Epithelial cell of esophagus (primary cell): ENCODE measurements around the gene MATK.

Source experiments
- DNase-seq: peaks from one replicate; pipeline ENCODE4 v3.0.0; 2010; ENCODE audit warnings: low read depth
- H3K4me3 ChIP-seq: 2 replicates; pipeline ENCODE4 v1.5.1; 2011; ENCODE audit warnings: mild to moderate bottlenecking, low read length, control low read depth
- CTCF ChIP-seq: IDR thresholded peaks from 2 replicates; pipeline ENCODE4 v1.5.1; 2011; ENCODE audit warnings: low read depth, mild to moderate bottlenecking, low read length, control low read depth, inconsistent platforms; ENCODE audit not compliant: insufficient read depth; ENCODE audit errors: missing control alignments

MATK gene

DNA sequence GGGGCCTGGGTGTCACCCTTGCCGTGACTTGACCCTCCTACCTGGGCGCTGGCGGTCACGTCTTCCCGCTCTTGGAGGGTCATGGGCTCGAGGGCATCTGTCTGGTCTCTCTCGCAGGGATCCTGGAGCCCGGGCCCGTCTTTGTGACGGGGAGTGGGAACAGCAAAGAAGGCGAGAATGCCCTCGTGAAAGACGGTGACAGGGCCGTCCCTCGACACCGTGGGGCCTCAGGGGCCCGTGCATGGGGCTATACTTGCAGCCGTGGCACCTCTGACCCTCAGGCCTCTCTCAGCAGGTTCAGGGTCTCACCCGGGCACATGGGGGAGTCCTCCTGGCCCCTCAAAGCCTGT is 20.9 kb upstream of the MATK start:
- H3K4me3 ChIP-seq = no peak overlapping the region
- no peak for TF ChIP-seq CTCF
- no peak for DNase-seq

- no peak for TF ChIP-seq CTCF
- no peak overlapping the region for H3K4me3 ChIP-seq
These were observed 19.7 kb upstream of the MATK start for GRCh38 chr19:3805859-3806258.

GRCh38 chr19:3804429-3804828 is 18.2 kb upstream of the MATK start:
- no peak for TF ChIP-seq CTCF
- DNase-seq = no peak
- H3K4me3 ChIP-seq = no peak overlapping the region

More at GRCh38 chr19:3805859-3806258, 19.7 kb upstream of the MATK start:
- no peak for DNase-seq

DNA sequence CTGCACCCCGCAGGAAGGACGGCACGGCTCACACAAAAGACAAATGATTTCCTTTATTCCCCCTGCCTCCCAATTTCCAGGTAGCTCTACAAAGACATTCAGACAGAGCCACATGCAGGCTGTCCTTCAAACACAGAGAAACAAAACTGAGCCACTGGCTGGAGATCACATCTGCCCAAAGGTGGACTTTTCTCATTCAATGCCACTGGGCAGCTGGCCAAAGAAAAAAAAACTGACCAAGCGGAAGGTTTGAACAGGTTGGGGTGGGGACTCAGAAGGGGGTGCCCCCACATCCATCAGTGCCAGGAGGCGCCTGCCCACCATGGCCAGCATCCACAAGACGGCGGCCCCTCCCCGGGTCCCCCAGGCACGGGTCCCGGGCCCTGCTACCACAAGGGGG is 17.8 kb upstream of the MATK start:
- DNase-seq = no peak

DNA sequence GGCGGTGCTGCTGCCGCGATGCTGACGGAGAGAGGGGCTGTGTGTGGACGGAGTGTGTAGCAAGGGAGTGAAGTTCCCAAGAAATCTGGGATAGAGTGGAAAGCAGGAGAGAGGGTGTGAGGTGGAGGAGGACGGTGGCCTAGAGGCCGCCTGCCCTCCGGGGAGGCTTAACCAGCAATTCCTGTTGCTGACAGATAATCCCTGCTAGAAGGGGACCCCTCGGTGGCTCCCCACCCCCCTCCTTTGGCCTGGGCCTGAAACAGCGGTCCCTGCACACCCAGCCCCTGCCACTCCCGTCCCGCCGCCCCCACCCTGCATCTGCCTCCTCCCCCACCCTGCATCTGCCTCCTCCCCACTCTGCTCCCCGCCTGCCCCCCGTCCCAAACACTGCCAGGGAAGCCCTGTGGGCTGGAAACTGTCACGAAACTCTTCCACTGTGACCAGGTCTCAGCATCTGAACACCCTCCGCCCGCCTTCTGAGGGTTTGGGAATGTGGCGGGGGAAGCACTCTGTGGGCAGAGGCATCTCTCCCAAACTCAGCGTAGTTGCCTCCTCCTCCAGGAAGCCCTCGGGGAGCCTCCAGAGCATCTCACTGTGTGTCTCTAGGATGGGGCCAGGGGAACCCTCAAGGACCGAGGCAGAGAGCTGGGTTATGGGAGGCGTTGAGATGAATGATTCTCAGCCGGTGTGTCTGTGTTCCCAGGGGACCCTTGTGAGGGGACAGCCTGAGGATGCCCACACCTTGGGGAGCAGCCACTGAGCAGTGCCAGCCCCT is 17.1 kb upstream of the MATK start:
- no peak overlapping the region for H3K4me3 ChIP-seq
- DNase-seq = no peak
- no peak for TF ChIP-seq CTCF

More for the DNA sequence above, 17.8 kb upstream of the MATK start:
- no peak overlapping the region for H3K4me3 ChIP-seq
- no peak for TF ChIP-seq CTCF

- DNase-seq = peak; percentile 14
- TF ChIP-seq CTCF = peak; percentile 20
- no peak overlapping the region for H3K4me3 ChIP-seq
These were observed 15.4 kb upstream of the MATK start for GRCh38 chr19:3801412-3802096.
